Activated naive CD4-positive, alpha-beta T cell treated with anti-CD3 and anti-CD28 coated beads, Interleukin-2, amount 50 U/mL, for 24 hours (primary cell): ENCODE measurements around the gene SLC15A2.

Source experiments
- H3K27ac Mint-ChIP-seq: one replicate; pipeline ENCODE4 v1.8.0; 2021; ENCODE audit warnings: mild to moderate bottlenecking, mixed read lengths
- H3K27me3 Mint-ChIP-seq: one replicate; pipeline ENCODE4 v1.8.0; 2021; ENCODE audit warnings: mixed read lengths
- H3K36me3 Mint-ChIP-seq: one replicate; pipeline ENCODE4 v1.8.0; 2021; ENCODE audit warnings: mixed read lengths
- H3K4me1 Mint-ChIP-seq: one replicate; pipeline ENCODE4 v1.8.0; 2021; ENCODE audit warnings: mixed read lengths
- H3K4me3 Mint-ChIP-seq: one replicate; pipeline ENCODE4 v1.8.0; 2021; ENCODE audit warnings: mild to moderate bottlenecking, mixed read lengths
- H3K9me3 Mint-ChIP-seq: one replicate; pipeline ENCODE4 v1.8.0; 2021; ENCODE audit warnings: mixed read lengths

Gene SLC15A2

GRCh38 chr3:121989943-121990342 is 95.7 kb downstream of the SLC15A2 start:
- Mint-ChIP-seq H3K27ac (no peak overlapping the region), H3K9me3 (peaks cover 6% of the 10 kb centered on the region), H3K36me3 (no peaks in the 10 kb centered on the region), H3K4me1 (no peaks in the 10 kb centered on the region), H3K27me3 (peaks cover 9% of the 10 kb centered on the region), H3K4me3 (no peak overlapping the region)

DNA sequence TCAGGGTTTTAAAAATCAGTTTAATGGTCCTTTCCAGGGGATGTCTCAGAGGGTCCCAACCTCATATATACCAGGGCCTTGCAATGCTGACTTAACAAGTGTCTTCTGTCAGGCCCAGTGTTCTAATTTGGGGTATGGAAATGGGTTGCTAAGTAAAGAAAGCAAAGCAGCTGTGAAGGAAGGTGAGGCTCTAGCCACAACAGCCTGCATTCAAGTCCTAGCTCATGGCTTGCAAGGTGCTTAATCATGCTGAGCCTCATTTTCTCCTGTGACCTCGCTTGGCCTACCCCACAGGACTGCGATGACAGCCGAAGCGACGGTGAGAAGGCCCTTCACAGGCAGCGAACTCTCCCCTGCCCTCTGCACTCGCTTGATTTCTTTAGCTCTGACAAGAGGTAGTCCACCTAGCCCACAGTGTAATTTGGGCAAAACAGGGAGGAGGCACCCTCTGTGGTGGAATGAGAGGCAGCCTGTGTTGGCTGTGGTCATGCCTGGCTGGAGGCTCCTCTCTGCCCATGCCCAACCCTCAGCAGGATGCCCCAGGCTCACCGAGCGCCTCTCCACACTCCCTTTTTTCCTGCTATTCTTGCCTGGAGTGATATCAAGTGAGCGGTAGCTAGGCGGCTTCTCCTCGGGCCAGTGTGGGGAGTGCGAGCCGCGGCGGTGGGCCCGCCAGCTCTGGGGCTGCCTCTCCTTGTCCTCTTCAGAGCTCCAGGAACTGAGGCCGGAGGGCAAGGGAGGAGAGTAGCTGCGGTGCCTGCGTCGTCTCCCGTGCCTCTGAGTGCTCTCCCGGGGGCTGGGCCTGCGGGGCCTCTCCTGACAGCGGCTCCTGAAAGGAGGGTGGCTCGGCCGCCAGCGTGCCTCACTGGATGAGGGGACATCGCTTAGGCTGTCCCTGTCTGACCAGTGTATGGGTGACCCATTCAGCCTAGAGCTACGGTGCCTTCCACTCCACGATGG is 98.7 kb downstream of the SLC15A2 start:
- H3K36me3 Mint-ChIP-seq, result no peaks in the 10 kb centered on the region
- peaks cover 6% of the 10 kb centered on the region for H3K27me3 Mint-ChIP-seq
- no peak overlapping the region for H3K27ac Mint-ChIP-seq
- H3K4me1 Mint-ChIP-seq, result no peaks in the 10 kb centered on the region
- no peak overlapping the region for H3K4me3 Mint-ChIP-seq
- H3K9me3 Mint-ChIP-seq, result no peaks in the 10 kb centered on the region
